H1 (cell line): Measurements from ENCODE around the gene CMTM2. TPM values are rescaled to one million over a fixed set of nuclear protein-coding genes. Genes with fewer than 3 reads are reported as not detected.

Experiments
- CHD1 ChIP-seq: IDR thresholded peaks from 2 replicates; pipeline ENCODE4 v1.6.1; 2012; ENCODE audit warnings: low read depth, low read length, improper control_type of control experiment
- EP300 ChIP-seq, 2 experiments: IDR thresholded peaks; 1 replicate in 1 of 2; 2 replicates in 1 of 2; pipeline ENCODE4 v1.6.1; 2011 to 2012; ENCODE audit warnings: low read depth in 2 of 2, low read length in 2 of 2, mild to moderate bottlenecking in 2 of 2, borderline replicate concordance in 1 of 2, inconsistent platforms in 1 of 2, moderate library complexity in 1 of 2
- NRF1 ChIP-seq: IDR thresholded peaks from 2 replicates; pipeline ENCODE4 v1.6.1; 2011; ENCODE audit warnings: mild to moderate bottlenecking, low read depth, low read length, improper control_type of control experiment
- SP1 ChIP-seq: IDR thresholded peaks from 2 replicates; pipeline ENCODE4 v1.6.1; 2011; ENCODE audit warnings: low read depth, low read length
- polyA plus RNA-seq, 7 experiments: library from polyadenylated mRNA; depleted of rRNA in 3 of 7; stranded (reverse) in 5 of 7; unstranded in 2 of 7; fragments of >200 nt in 5 of 7; fragments of 200-250 nt in 2 of 7; gene quantifications; 1 replicate in 5 of 7; 2 replicates in 1 of 7; 4 replicates in 1 of 7; pipeline versions ENCODE4 v1.2.1 to v1.2.3, GENCODE V29; 2011 to 2013; ENCODE audit warnings: missing spikeins in 2 of 7, mixed read lengths in 2 of 7
- total RNA-seq: library from RNA; stranded (reverse); fragmentation: NEBNext Ultra II Directional; extraction: Animal tissue kit (Norgen Biotek cat#: 25700); gene quantifications from 2 replicates; pipeline ENCODE4 v1.2.1, GENCODE V29; 2021
- TF ChIP-seq, protein P1 (sequence below): fragments of 300-600 bp; sonication (generic); IDR thresholded peaks from 2 replicates; pipeline ENCODE4 v1.7.1; 2012; ENCODE audit warnings: low read length, moderate library complexity, mild to moderate bottlenecking, inconsistent platforms; ENCODE audit not compliant: insufficient replicate concordance
- TF ChIP-seq, protein P2 (sequence below): IDR thresholded peaks from 2 replicates; pipeline ENCODE4 v1.6.1; 2011; ENCODE audit warnings: low read length, improper control_type of control experiment

Gene CMTM2
- total and polyA plus RNA-seq, 2 of the 8 experiments (the other 6 are each of a cell fraction or from before 2014, with no cell fraction given), result not detected

DNA sequence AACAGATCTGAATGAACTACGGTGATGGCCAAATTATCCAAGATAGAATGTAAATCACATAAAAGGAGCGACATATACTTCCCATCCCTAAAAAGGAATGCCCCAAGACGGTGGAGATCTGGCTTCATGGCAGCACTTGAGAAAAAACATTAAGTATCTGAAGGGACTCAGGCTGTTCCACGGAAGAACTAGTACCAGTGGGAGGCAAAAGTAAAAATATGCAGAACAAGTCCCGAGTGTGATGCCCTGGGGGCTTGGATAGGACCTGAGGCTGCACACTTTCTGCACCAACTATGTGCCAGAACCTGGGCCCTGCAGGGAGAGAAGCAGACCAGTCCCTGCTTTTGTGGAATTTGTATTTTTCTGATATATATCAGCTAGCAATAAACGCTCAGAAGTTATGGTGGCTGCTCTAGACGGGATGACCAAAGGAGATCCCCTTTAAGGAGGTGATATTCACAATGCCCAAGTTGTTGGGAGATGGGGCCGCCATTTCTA lies 27.4 kb upstream of the CMTM2 start (continued):
- TF ChIP-seq EP300 (IDR thresholded peaks at IDR 0.05; ENCODE audit: borderline replicate concordance in 1 of 2, low read depth in 2 of 2, low read length in 2 of 2) (no peak), NRF1 (no peak), CHD1 (no peak), SP1 (no peak)
- TF ChIP-seq, protein P1, sequence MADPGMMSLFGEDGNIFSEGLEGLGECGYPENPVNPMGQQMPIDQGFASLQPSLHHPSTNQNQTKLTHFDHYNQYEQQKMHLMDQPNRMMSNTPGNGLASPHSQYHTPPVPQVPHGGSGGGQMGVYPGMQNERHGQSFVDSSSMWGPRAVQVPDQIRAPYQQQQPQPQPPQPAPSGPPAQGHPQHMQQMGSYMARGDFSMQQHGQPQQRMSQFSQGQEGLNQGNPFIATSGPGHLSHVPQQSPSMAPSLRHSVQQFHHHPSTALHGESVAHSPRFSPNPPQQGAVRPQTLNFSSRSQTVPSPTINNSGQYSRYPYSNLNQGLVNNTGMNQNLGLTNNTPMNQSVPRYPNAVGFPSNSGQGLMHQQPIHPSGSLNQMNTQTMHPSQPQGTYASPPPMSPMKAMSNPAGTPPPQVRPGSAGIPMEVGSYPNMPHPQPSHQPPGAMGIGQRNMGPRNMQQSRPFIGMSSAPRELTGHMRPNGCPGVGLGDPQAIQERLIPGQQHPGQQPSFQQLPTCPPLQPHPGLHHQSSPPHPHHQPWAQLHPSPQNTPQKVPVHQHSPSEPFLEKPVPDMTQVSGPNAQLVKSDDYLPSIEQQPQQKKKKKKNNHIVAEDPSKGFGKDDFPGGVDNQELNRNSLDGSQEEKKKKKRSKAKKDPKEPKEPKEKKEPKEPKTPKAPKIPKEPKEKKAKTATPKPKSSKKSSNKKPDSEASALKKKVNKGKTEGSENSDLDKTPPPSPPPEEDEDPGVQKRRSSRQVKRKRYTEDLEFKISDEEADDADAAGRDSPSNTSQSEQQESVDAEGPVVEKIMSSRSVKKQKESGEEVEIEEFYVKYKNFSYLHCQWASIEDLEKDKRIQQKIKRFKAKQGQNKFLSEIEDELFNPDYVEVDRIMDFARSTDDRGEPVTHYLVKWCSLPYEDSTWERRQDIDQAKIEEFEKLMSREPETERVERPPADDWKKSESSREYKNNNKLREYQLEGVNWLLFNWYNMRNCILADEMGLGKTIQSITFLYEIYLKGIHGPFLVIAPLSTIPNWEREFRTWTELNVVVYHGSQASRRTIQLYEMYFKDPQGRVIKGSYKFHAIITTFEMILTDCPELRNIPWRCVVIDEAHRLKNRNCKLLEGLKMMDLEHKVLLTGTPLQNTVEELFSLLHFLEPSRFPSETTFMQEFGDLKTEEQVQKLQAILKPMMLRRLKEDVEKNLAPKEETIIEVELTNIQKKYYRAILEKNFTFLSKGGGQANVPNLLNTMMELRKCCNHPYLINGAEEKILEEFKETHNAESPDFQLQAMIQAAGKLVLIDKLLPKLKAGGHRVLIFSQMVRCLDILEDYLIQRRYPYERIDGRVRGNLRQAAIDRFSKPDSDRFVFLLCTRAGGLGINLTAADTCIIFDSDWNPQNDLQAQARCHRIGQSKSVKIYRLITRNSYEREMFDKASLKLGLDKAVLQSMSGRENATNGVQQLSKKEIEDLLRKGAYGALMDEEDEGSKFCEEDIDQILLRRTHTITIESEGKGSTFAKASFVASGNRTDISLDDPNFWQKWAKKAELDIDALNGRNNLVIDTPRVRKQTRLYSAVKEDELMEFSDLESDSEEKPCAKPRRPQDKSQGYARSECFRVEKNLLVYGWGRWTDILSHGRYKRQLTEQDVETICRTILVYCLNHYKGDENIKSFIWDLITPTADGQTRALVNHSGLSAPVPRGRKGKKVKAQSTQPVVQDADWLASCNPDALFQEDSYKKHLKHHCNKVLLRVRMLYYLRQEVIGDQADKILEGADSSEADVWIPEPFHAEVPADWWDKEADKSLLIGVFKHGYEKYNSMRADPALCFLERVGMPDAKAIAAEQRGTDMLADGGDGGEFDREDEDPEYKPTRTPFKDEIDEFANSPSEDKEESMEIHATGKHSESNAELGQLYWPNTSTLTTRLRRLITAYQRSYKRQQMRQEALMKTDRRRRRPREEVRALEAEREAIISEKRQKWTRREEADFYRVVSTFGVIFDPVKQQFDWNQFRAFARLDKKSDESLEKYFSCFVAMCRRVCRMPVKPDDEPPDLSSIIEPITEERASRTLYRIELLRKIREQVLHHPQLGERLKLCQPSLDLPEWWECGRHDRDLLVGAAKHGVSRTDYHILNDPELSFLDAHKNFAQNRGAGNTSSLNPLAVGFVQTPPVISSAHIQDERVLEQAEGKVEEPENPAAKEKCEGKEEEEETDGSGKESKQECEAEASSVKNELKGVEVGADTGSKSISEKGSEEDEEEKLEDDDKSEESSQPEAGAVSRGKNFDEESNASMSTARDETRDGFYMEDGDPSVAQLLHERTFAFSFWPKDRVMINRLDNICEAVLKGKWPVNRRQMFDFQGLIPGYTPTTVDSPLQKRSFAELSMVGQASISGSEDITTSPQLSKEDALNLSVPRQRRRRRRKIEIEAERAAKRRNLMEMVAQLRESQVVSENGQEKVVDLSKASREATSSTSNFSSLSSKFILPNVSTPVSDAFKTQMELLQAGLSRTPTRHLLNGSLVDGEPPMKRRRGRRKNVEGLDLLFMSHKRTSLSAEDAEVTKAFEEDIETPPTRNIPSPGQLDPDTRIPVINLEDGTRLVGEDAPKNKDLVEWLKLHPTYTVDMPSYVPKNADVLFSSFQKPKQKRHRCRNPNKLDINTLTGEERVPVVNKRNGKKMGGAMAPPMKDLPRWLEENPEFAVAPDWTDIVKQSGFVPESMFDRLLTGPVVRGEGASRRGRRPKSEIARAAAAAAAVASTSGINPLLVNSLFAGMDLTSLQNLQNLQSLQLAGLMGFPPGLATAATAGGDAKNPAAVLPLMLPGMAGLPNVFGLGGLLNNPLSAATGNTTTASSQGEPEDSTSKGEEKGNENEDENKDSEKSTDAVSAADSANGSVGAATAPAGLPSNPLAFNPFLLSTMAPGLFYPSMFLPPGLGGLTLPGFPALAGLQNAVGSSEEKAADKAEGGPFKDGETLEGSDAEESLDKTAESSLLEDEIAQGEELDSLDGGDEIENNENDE, result no peak
- TF ChIP-seq, protein P2, sequence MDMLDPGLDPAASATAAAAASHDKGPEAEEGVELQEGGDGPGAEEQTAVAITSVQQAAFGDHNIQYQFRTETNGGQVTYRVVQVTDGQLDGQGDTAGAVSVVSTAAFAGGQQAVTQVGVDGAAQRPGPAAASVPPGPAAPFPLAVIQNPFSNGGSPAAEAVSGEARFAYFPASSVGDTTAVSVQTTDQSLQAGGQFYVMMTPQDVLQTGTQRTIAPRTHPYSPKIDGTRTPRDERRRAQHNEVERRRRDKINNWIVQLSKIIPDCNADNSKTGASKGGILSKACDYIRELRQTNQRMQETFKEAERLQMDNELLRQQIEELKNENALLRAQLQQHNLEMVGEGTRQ, result no peak
